ENCODE measurements around the gene KCNMA1.
A peak's percentile ranks its signal among the peaks of the same experiment; 100 is the strongest.

Gene KCNMA1

DNA sequence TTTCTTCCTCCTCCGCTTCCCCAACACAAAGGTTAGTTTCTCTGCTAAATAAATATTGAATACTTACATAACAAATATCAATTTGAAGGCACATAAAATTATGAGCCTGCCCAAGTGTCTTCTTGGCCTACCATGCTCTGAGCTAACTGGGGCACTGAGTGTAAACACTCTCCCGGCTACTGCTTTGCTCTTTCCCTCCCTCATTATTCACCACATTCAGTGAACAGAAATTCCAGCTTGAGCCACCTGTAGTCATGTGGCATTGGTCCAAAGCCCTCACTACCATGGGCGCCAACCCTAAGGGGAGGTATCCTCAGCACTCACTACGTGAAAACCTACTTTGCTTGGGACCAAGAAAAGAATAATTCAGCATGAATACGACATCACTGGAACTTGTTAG lies 409.0 kb downstream of the KCNMA1 start:
- FAIRE-seq, result no peak

DNA sequence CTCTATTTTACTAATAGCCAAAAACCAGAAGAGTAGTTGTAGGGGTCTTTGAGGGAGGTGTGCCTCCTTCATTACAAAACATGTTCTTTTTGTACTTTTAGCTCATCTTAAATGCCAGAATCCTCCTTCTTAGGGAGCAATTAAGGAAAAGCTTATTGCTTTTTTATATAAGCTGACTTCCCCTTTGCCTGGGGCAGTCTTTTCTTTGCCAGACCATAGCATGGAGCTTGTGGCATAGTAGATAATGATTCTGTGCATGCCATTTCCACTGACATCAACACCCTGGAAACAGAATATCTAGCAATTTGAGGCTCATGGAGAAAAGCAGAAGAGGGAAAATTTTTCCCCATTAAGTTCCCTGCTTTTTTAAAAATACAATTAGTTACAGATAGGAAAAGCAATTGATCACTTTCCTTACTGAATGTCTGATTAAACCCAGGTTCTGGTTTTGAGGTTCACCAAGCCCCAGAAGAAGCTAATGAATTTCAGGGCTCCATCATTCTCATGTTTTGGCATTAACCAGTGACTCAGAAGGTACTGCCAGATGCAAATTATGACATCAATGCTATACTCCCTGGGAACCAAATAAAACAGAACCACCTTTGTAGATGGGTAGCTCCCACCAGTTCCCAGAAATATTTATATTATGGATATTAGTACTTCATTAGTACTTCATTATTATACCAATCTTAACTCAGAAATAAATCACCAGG lies 410.6 kb downstream of the KCNMA1 start:
- no peak for FAIRE-seq

DNA sequence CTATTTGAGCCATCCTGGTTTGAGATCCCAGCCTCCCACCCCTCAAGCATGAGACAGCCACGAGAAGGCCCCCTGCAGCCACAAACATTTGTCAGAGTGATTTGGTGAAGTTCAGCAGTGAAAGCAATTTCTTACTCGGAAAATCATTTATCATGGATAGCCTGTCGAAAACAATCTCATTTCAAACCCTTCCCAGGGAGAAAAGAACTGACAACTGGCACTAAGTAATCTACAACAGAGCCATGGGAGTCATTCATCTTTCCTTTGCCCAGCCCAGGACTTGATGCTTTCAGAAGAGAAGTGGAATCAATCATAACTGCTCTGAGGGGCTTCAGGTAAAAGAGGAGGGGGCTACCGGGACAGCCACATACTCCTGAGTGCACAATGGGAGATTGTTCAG lies 411.2 kb downstream of the KCNMA1 start:
- no peak for FAIRE-seq

DNA sequence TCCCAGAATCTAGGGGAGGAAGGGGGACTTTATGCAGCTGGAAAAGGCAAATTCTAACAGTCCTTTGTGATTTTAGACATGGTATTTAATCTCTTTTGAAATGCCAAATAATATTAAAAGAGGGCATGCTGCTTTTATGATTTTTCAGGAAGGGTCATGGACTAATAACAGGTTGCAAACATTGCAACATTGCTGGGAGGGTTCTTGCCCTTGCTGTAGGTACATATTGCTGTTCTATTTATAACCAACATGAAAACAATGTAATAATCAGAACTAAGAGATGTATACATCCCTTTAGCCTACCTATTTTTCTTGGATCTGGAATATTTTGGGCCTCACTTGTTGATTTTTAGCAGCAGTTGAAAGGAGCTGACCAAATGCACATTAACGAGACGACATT lies 411.6 kb downstream of the KCNMA1 start:
- FAIRE-seq, result no peak

DNA sequence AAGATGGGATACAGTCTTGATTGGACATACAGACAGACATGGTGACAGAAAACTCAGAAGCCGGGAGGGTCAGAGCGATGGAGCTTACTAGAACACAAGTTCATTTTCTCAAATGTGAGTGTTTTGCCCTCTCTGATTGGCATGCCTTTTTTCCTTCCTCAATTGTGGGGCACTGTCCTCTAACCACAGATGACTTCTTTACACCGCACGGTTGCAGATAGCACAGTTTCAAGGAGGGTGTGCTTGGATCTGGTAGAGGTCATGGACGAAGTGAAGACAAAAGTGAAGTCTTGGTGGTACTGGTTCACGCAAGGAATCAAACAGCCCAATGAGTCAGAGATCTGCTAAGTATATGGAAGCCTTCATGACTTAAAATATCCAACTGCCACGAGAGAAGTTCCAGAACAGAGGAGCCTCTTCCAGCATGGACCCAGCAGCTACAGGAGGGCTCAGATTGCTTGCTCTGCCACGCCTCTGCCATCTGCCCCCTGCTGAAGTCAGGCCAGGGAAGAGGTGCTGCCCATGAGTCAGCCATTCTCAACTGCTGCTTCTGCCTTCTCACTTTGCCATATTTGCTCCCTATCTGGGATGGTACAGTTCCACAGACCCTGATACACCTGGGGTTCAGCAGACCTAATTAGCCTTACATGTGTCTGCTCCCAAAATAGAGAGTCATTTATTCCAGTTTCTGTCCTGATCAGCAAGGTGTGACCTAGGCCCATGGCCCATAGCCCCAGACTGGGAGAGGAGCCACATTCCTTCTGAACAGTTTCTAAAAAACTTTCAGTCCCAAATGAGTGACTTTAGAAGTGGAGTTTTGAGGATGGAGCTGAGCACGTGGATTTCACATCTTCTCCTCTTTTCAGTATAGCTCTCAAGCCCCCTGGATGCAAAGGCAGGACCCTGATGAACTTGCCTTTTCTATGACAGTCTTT lies 413.8 kb downstream of the KCNMA1 start:
- no peak for FAIRE-seq

DNA sequence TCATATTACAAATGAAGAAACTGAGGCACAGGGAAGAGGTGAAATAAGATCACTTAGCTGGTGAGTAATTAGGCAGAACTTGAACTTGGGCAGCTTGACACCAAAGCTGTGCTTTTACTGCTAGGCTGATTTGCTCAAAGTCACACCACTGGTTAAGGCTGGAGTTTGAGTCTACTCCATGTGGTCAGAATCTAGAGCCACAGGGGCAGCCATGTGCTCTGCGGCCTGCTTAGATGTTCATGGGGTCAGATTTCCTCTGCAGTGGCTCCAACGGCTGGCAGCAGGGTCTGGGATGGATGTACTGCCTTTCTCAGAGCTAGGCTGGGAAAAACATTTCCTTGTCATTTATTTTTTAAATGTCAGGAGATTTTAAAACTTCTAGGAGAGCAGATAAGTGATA lies 417.5 kb downstream of the KCNMA1 start:
- no peak for FAIRE-seq

DNA sequence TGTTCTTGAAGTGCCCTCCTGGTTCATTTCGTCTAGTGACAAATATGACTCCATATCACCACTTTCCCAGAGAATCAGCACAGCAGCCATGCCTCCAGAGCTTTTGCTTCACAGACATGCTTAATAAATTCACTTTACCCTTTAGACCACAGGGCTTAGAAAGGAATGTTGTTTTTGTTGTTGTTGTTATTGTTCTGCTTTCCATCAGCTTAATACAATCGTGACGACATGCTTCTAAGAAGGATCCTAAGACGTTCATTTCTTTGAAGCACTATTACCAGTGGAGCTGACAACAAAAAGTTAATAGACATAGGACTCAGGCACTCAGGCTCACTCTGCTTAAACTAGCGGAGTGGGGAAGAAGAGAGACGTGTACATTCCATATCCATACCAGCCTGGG lies 418.6 kb downstream of the KCNMA1 start:
- FAIRE-seq, result peak; percentile 76

DNA sequence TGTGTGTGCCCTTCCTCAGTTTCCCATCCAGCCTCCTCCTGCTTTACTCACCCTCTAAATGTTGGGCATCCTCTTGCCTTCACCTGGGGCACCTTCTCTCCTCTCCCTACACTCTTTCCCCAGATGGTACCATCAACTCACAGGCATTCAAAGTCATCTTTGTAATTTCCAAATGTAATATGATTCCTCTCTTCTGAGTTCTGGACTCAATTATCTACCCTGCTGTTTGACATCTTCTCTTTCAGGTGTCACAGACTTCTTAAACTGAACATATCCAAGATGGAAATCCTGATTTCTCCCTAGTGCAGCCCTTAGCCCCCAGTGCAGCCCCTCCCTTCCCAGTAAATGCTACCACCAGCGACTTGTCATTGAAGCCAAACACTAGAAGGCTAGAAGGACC lies 422.8 kb downstream of the KCNMA1 start:
- FAIRE-seq, result no peak

DNA sequence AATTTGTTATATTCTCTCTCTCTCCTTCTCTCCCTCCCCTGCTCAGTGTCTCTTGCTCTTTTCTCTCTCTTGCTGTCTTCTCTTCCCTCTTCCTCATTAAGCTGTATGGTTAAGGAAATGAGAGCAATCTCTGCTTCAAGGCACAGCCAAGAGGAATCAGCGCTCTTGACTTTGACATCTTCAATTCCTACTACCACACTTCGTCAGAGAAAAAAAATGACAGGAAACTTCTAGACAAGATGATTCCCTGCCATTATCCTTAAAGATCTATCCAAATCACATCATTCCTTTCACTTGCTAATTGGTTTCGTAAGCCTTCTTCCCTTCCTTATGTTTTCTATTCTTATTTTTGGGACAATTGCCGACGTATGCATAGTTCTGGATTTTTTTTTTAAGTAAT lies 425.0 kb downstream of the KCNMA1 start:
- FAIRE-seq, result no peak

DNA sequence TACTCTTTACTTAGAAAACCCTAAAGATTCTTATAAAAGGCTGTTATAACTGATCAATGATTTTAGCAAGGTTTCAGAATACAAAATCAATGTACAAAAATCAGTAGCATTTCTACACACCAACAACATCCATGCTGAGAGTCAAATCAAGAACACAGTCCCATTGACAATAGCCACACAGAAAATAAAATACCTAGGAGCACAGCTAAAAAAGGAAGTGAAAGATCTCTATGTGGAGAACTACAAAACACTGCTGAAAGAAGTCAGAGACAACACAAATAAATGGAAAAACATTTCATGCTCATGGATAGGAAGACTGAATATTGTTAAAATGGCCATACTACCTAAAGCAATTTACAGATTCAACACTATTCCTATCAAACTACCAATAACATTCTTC lies 427.0 kb downstream of the KCNMA1 start:
- no peak for FAIRE-seq

DNA sequence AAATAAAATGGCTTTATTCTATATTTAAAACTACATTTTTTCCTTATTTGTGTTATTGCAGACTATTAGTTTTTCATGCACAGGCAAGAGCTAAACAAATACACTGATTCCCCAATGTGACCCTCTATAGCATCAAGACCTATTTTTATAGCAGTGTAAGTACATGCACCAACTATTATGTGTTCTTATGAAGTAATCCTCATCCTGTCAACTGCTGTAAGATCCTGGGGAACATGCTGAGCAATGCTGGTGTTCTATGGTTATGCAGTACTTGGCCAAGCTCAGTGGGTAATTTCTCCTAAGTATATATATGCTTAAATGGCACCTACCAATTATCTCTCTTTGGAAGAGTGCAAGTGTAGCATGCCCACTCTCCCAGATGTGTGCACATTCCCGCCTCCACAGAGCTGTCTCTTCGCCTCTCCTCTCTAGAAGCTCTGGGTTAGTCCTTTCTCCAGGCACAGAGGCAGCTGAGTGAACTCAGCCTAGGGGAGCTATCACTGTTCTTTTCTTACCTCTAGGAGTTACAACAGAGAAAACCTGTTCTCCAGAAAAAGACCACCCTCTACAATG lies 428.8 kb downstream of the KCNMA1 start:
- no peak for FAIRE-seq

DNA sequence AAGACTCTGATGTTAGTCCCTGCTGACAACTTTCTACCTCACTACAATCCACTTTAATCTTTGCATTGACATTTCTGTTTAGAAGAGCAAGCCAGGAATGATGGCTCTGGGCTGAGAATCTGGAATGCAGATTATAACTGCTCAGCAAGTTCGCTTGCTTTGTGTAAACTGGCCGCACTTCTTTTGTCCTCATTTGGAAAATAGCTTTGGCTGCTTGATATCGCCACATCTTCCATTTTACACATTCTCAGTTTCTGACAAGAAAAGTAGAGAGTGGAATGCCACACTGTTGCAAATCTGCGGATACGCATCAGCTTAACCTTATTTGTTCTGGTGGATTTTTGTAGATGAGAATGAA lies 429.8 kb downstream of the KCNMA1 start:
- FAIRE-seq, result no peak

DNA sequence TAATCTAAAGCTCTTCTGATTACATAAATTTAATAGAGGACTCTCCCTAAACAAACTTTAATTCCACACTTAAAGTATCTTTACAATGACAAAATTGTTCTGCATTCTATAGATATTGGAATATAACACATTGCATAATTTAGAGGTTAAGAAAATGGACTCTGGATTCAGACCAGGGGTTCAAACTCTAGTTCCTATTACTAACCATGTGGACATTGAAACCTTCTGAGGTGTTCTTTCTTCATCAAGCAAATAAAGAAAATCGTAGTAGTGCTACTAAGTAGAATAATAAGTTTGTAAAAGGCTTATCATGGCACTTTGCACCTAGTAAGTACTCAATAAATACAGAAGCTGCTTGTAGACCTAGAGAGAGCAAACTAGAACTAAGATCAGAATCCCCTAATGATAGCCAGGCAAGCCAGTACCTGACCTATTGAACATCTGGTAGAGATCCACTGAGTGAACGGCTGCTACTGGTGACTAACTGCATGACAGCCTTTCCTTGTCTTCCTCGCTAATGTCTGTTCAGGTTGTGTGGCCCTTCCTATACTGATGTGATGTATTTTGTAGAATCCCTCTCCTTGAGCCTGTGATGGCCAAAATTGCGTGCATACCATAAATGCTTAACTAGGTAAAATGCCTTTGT lies 430.3 kb downstream of the KCNMA1 start:
- FAIRE-seq, result no peak

DNA sequence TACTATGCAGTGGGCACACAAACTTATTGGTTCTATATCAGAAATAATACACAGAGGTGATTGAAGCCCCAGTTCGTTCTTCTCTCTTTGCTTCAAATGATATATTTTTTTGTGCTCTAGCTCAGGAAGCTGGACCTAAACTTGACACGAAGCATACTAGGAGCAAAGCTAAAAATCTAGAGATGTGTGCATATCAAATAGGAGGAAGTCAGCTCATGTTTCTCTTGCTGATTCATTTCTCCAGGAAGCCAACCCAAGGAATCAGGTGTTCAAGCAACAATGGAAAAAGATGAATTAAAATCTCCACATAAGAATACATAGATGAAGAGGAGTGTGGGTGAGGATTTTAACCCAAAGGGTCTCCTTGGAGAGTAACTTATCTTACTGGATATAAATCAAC lies 432.5 kb downstream of the KCNMA1 start:
- FAIRE-seq, result no peak

DNA sequence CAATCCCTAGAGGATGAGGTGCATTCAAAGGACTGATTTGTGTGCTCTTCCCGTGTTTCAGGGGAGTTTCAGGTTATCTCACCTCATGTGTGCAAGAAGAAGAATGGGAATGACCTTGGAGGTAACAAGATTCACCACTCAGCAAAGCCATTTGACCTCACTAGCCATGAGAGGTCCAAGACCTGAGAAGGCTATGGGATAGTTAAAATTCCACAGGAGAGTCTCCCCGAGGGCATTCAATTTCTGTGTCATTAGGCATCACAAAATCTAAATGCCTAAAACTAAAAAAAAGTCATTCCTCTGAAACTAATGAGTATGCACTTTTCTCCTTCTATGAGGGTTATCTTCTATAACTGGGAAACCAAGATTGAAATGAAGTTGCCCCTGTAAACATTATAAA lies 433.4 kb downstream of the KCNMA1 start:
- FAIRE-seq, result no peak

DNA sequence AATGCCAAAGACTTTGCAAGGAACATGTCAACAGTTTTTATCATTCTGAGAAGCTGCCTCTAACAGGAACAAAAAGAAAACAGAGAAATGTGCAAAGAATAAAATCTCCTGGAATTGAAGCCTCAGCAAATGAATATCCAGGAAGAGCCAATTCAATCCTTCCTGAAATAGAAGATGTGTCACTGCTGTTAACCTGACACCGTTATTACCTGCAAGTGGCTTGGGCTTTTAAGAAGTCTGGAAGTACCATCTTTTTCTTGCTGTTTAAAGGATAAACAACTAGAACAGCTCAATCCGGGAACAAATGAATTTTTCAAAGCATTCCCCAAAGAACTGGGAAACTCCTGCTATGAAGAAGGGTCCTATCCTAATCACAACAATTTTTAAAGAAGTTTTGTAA lies 434.8 kb downstream of the KCNMA1 start:
- no peak for FAIRE-seq

DNA sequence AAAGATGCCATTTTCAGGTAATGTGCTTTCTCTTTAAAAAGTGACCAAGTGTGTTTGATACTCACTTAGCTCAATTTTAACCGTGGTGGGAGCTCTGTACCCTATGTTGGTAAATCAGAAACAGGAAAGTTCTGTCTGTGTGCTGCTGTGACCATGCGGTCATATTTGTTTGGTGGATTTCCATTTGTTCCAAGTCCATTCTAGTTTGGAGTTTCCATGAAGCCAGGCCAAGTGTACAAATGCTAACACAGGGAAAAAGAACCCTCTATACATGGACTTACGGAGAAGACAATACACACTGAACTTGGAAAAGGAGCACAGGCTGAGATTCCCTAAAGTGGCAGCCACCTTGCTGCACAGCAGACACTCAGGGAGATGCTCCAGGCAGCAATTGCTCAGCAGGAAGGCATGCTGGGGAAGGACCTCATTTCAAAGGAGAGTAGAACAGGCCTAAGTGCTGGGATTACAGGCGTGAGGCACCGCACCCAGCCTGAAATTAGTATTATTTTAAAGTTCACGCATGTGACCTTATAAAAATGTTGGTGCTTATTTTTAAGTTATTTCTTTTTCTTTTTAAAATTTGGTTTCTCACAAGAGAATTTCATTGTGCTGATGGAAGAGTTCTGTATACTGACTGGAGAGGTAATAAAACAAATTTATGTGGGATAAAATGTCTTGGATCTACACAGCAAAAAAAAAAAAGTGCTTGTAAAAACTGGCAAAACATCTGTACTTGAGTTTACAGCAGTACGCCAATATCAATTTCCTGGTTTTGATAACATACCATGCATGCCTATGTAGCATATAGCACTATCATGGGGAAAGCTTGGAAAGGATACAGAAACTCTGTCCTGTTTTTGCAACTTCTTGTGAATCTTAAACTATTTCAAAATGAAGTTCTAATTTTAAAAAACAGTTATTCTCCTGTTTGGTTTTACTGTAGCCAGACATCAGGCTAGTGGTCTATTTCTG lies 436.2 kb downstream of the KCNMA1 start:
- FAIRE-seq, result no peak

DNA sequence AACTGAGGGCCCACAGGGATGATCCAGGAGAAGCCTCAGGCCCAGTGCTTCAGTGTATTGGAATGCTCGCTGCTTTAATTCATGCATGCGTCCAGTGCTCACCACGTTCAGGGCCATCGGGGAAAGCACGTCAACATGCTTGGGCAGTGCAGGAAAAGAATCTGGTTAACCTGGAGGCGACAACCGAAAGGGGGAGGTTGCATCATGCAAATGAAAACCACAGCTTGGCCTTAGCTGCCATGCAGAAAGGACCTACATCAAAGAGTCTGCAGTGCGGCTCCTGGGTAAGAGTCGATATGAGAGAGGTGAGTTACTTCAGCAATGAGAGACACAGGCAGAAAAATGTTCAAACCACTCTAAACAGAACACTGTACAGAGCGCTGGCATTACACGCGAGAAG lies 440.1 kb downstream of the KCNMA1 start:
- no peak for FAIRE-seq

DNA sequence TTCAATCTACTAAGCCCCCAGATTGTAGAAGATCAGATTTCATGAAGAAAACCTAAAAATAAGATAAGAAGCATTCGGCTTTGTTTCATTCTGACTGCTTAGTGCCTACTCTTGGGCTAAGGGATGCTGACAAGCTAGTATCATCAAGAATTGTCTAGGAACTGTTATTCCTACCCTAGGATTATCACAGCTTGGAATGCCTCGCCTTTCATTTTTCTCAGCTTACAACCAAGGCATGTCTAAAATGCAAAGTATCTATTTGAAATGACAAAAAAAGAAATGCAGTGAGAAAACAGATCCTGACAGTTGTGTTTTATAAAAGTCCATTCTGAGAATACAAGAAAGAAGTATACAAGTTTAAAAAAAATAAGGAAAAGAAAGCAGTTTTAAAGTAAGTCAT lies 441.0 kb downstream of the KCNMA1 start:
- no peak for FAIRE-seq

DNA sequence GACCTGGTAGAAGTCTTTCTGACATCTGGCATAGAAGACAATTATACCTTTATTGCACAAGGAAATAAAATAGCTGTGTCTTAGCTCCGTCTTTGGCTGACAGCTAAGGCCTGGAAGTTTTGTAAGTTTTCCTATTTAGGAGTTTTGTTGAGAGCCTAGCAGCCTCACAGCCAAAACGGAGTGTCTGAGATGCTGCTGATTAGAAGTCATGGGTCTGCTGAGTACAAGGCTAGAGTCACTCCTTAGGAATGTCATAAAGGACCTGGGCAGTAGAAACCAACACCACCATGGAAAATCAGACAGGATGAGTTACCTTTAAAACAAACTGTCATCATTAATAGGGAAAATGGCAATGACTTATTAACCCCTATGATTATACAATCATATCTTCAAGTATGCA lies 442.5 kb downstream of the KCNMA1 start:
- FAIRE-seq, result no peak

DNA sequence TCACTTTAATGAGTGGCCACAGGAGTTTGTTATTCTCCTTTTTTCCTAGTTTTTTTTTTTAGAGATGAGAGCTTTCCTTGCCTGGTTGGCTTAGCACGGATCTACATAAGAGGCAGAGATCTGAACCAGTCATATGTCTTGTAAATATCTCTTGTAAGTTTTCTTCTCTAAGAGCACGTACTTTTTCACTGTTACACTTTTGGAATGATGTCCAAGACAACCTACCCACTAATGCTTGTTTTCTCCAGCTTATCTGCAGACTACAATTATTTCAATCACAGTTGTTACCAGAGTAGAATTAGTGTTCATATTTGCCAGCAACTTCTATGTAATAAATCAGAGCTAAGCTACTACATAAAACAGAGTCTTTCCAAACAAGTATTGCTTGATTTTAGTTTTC lies 444.6 kb downstream of the KCNMA1 start:
- no peak for FAIRE-seq

DNA sequence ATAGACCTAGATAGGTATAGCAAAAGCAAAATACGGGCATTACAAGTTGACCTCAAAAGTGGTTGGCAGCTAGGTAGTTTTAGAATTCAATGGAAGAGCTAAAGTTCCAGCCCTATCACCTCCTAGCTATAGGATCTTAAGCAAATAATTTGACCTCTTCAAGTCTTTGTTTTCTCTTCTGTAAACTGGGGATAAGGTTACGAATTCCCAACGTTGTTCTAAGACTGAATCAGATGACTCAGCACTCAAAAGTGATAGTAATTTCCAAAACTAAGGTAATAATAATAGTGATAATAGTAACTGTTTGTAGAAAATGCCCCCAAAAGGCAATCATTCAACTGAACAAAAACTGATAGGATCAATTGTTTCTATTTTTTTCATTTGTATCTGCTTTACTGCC lies 445.2 kb downstream of the KCNMA1 start:
- FAIRE-seq, result no peak
